HG03196 (cell line): ENCODE results near the gene FSTL4.
"Not testable (repeated sequence)": the region's sequence is repeated elsewhere in the genome, so short reads cannot be mapped to it uniquely, and the experiment has no call there.

Source experiments
- ATAC-seq: cut with Tn5 transposase; IDR thresholded peaks from one replicate; pipeline ENCODE4 v1.9.1; 2021; ENCODE audit not compliant: unreplicated experiment

The FSTL4 gene

GRCh38 chr5:133202066-133202665, 410.2 kb downstream of the FSTL4 start:
- no peak for ATAC-seq

DNA sequence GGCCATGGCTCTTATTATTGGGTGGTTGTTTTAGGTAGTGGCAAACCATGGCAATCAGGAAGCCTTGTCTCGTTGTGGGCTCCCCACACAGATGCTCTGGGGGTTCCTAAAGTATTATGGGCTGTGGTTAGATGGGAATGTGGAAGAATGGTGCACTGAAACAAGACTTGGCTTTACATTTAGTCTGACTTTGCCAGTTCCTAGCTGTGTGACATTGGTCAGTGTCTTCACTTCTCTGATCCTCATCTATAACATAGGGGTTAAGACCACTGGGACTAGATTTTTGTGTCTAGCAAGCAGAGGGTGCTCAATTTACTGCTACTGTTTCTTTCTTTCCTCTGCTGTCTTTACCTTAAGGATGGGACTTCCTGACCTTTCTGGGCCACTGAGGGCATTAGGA, 411.0 kb downstream of the FSTL4 start:
- ATAC-seq = no peak

DNA sequence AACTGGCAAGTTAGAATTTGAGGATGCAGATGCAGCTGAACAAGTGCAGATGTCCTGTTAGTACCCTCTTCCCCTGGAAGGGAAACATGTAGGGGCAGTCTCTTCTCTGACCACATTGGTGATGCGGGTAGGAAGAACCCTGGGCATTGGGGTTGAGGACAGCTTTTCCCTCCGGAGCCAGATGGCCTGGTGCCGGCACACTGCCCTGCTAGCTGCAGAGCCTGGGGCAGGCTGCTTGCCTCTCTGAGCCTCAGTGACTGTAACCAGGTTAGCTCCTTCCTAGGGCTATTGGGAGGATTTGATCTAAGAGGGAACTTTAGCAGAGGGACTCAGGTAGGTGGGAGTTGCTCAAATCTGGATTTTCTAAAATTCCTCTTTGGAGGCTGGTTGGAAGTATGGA, 412.1 kb downstream of the FSTL4 start:
- no peak for ATAC-seq

GRCh38 chr5:133199417-133200178, 412.7 kb downstream of the FSTL4 start:
- no peak for ATAC-seq

DNA sequence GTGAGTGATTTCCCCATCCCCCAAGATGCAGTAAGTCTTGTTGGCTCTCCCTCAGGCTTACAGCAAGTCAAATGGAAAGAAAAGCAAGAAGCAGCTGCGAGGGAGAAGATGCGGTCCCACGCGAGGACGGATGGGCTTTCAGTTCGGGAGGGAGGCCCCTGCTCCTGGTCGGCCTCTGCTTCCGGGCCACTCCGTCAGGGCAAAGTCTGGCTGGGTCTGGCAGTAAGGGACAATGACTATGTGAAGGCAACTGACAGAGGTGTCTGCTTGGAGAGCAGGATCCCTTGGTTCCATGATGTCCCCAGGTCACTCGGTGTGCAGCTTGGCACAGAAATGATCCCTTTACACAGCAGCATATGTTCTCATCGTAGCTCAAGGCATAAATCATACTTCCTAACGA, 413.8 kb downstream of the FSTL4 start:
- no peak for ATAC-seq

GRCh38 chr5:133196441-133197085, 415.8 kb downstream of the FSTL4 start:
- ATAC-seq = no peak

GRCh38 chr5:133195250-133195649, 417.1 kb downstream of the FSTL4 start:
- no peak for ATAC-seq

- ATAC-seq = no peak
Measured at GRCh38 chr5:133193794-133194193, 418.5 kb downstream of the FSTL4 start.

GRCh38 chr5:133192716-133193115, 419.6 kb downstream of the FSTL4 start:
- ATAC-seq = no peak

GRCh38 chr5:133189881-133190280, 422.5 kb downstream of the FSTL4 start:
- no peak for ATAC-seq

- ATAC-seq = no peak
Measured at GRCh38 chr5:133179405-133179804, 432.9 kb downstream of the FSTL4 start.

DNA sequence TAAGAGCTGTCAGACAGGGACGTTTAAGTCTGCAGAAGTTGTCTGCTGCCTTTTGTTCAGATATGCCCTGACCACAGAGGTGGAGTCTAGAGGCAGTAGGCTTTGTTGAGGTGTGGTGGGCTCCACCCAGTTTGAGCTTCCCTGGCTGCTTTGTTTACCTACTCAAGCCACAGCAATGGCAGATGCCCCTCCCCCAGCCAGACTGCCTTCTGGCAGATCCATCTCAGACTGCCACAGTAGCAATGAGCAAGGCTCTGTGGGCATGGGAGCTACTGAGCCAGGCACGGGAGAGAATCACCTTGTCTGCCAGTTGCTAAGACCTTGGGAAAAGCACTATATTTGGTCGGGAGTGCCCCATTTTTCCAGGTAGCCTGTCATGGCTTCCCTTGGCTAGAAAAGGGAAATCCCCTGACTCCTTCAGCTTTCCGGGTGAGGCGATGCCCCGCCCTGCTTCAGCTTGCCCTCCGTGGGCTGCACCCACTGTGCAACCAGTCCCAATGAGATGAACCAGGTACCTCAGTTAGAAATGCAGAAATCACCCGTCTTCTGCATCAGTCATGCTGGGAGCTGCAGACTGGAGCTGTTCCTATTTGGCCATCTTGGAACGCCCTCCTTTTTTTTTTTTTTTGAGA, 441.5 kb downstream of the FSTL4 start:
- not testable (repeated sequence) for ATAC-seq

DNA sequence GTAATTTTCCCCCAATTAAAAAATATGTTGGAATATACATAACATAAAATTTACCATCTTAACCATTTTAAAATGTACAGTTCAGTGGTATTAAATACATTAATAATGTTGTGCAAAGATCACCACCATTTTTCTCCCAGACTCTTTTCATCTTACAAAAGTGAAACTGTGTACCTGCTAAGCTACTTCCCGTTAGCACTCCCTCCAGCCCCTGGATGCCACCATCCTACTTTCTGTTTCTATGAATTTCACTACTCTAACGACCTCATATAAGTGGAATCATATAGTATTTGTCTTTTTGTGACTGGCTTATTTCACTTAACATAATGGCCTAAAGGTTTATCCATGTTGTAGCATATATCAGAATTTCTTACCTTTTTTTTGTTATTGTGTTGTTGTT, 447.6 kb downstream of the FSTL4 start:
- ATAC-seq = no peak

- no peak for ATAC-seq
Measured at GRCh38 chr5:133163839-133164238, 448.5 kb downstream of the FSTL4 start.

GRCh38 chr5:133159543-133159942, 452.8 kb downstream of the FSTL4 start:
- ATAC-seq = no peak

DNA sequence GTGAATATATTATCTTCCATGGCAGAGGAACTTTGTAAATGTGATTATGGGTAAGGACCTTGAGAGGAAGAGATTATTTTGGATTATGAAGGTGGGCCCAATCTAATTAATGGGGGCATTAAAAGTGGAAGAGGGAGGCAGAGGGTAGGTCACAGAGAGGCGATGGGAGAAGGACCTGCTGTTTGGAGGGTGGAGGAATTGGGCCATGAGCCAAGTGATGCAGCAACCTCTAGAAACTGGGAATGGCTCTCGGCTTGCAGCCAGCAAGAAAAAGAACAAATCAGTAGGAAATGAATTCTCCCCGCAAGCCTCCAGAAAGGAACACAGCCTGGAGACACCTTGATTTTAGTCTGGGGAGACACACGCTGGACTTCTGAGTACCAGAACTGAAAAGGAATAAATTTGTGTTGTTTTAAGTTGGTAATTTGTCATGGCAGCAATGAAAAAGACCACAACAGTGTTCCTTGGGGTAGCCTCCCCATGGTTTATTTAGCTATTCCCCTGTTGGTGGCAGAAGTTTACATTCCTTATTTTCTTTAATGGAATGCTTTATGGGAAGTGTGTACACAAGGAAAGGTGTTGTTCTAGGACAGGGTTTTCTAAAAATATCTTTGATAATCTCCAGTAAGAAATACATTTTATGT, 456.9 kb downstream of the FSTL4 start:
- ATAC-seq = no peak

DNA sequence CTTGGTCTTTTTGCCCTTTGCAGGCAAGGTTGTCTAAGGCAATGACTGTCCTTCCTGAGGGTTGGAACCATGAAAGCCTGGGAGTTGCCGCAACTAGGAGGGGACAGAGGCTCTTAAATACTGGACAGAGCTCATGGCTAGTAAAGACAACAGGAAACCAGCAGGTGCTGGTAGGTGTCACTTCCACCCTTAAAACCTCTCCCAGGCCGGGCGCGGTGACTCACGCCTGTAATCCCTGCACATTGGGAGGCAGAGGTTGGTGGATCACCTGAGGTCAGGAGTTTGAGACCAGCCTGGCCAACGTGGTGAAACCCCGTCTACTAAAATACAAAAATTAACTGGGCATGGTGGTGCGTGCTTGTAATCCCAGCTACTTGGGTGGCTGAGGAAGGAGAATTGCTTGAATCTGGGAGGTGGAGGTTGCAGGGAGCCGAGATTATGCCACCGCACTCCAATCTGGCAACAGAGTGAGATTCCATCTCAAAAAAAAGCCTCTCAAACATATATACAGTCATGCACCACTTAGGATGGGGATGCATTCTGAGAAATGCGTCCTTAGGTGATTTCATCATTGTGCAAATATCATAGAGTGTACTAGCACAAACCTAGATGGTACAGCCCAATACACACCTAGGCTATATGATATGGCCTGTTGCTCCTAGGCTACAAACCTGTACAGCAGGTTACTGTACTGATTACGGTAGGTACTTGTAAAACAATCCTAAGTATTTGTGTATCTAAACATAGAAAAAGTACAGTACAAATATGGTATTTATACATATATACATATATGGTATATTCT, 457.9 kb downstream of the FSTL4 start:
- no peak for ATAC-seq

- no peak for ATAC-seq
Measured at GRCh38 chr5:133150909-133151544, 461.3 kb downstream of the FSTL4 start.

- ATAC-seq = no peak
Measured at GRCh38 chr5:133149345-133149744, 463.0 kb downstream of the FSTL4 start.
